CD4-positive, CD25-positive, alpha-beta regulatory T cell (primary cell): ENCODE results near the gene TTC21A. TPM values are rescaled to one million over a fixed set of nuclear protein-coding genes. Genes with fewer than 3 reads are reported as not detected.

Experiments used
- ATAC-seq, 2 donors: fragments of 150-1000 bp; cut with Tn5 transposase; one replicate each; pipeline ENCODE4 v1.10.0; 2021; ENCODE audit warnings: low read depth in 2 of 2, moderate number of reproducible peaks in 2 of 2, moderate library complexity in 1 of 2
- DNase-seq, 3 donors: peaks; one replicate each; pipeline versions ENCODE4 v3.0.0 to v3.0.0-alpha.2; 2012 to 2022; ENCODE audit warnings: mixed read lengths in 1 of 3
- H3K27ac ChIP-seq: one replicate; pipeline ENCODE4 v1.7.0; 2013; ENCODE audit warnings: mild to moderate bottlenecking, low read length; ENCODE audit not compliant: insufficient read depth, poor library complexity, severe bottlenecking
- H3K27me3 ChIP-seq: one replicate; pipeline ENCODE4 v1.7.0; 2013; ENCODE audit warnings: low read length; ENCODE audit not compliant: control insufficient read depth, insufficient read depth
- H3K36me3 ChIP-seq: one replicate; pipeline ENCODE4 v1.7.0; 2013; ENCODE audit warnings: mild to moderate bottlenecking, low read length, moderate library complexity; ENCODE audit not compliant: control insufficient read depth, insufficient read depth
- H3K4me1 ChIP-seq: 2 replicates; pipeline ENCODE4 v1.7.0; 2013; ENCODE audit warnings: mild to moderate bottlenecking, low read length; ENCODE audit not compliant: insufficient read depth, control insufficient read depth, poor library complexity, severe bottlenecking
- H3K4me3 ChIP-seq: one replicate; pipeline ENCODE4 v1.7.0; 2013; ENCODE audit warnings: low read depth, mild to moderate bottlenecking, low read length, moderate library complexity
- H3K9me3 ChIP-seq, 2 experiments: 1 replicate in 1 of 2; 2 replicates in 1 of 2; pipeline ENCODE4 v1.7.0; 2013; ENCODE audit warnings: low read length in 2 of 2, mild to moderate bottlenecking in 1 of 2, moderate library complexity in 1 of 2; ENCODE audit not compliant: control insufficient read depth in 2 of 2
- H3K27ac Mint-ChIP-seq, 3 donors: one replicate each; pipeline ENCODE4 v1.8.0; 2020 to 2022; ENCODE audit warnings: mild to moderate bottlenecking in 3 of 3, mixed read lengths in 3 of 3, moderate library complexity in 2 of 3
- H3K27me3 Mint-ChIP-seq: one replicate; pipeline ENCODE4 v1.8.0; 2022; ENCODE audit warnings: mild to moderate bottlenecking, mixed read lengths
- H3K36me3 Mint-ChIP-seq: one replicate; pipeline ENCODE4 v1.8.0; 2020; ENCODE audit warnings: mixed read lengths
- H3K4me1 Mint-ChIP-seq, 4 donors: one replicate each; pipeline ENCODE4 v1.8.0; 2020 to 2022; ENCODE audit warnings: mixed read lengths in 4 of 4, mild to moderate bottlenecking in 1 of 4
- H3K4me3 Mint-ChIP-seq, 4 donors: one replicate each; pipeline ENCODE4 v1.8.0; 2020 to 2022; ENCODE audit warnings: mild to moderate bottlenecking in 4 of 4, mixed read lengths in 4 of 4, moderate library complexity in 3 of 4
- H3K9me3 Mint-ChIP-seq, 7 donors: one replicate each; pipeline ENCODE4 v1.8.0; 2020 to 2022; ENCODE audit warnings: mixed read lengths in 7 of 7, mild to moderate bottlenecking in 3 of 7, moderate library complexity in 2 of 7
- polyA plus RNA-seq, 4 donors: library from polyadenylated mRNA; unstranded; fragments of 300-500 nt; fragmentation: Illumina TruSeq; gene quantifications; one replicate each; pipeline ENCODE4 v1.2.3, GENCODE V29; 2021
- total RNA-seq: library from RNA; stranded (reverse); gene quantifications from one replicate; pipeline ENCODE4 v1.2.3, GENCODE V29; 2022

Gene TTC21A
- total and polyA plus RNA-seq, 5 donors from 2014 or later: 0.41 to 4.1 (median 1.3) TPM

DNA sequence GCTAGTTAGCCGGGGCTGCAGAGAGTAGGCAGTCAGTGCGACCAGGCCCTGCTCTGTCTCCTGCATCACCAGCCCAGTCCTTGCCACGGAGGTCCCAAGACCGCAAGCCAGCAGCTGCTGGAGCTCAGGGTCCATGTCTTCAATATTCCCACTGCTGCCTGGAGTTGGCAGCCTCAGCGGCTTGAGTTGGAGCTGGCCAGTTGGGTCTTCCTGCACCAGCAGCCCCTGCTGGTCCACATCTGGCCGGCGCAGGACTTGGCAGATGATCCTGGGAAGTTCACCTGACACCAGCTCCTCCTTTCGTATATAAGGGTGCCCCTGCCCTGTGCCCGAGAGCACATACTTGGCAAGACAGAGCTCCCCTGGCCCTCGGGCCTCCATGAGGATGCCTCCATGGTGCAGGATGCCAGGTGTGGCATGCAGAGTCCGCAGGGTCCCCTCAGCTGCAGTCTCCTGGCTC, 79.2 kb downstream of the TTC21A start:
- Histone ChIP-seq H3K27me3 (no peaks in the 10 kb centered on the region), H3K4me3 (no peak overlapping the region), H3K36me3 (no peaks in the 10 kb centered on the region), H3K4me1 (no peaks in the 10 kb centered on the region), H3K9me3 (no peaks in the 10 kb centered on the region), H3K27ac (no peak overlapping the region)
- peak overlapping the region in 1 of 4 donors; percentile 21 for H3K4me3 Mint-ChIP-seq
- H3K27me3 Mint-ChIP-seq: no peaks in the 10 kb centered on the region
- H3K9me3 Mint-ChIP-seq: peaks cover 0 to 2% (median 0%) of the 10 kb centered on the region in 7 donors
- DNase-seq (no peak), ATAC-seq (no peak)
- H3K4me1 Mint-ChIP-seq: peaks cover 0 to 6% (median 3%) of the 10 kb centered on the region in 4 donors
- no peaks in the 10 kb centered on the region for H3K36me3 Mint-ChIP-seq
- H3K27ac Mint-ChIP-seq: no peak overlapping the region

- Histone ChIP-seq H3K9me3 (no peaks in the 10 kb centered on the region), H3K27me3 (no peaks in the 10 kb centered on the region), H3K36me3 (no peaks in the 10 kb centered on the region), H3K27ac (no peak overlapping the region), H3K4me3 (no peak overlapping the region), H3K4me1 (no peaks in the 10 kb centered on the region)
- no peaks in the 10 kb centered on the region for H3K27me3 Mint-ChIP-seq
- H3K4me1 Mint-ChIP-seq: peaks cover 0 to 6% (median 3%) of the 10 kb centered on the region in 4 donors
- H3K36me3 Mint-ChIP-seq: no peaks in the 10 kb centered on the region
- ATAC-seq (no peak), DNase-seq (no peak)
- peaks cover 0 to 2% (median 0%) of the 10 kb centered on the region in 7 donors for H3K9me3 Mint-ChIP-seq
- no peak overlapping the region for H3K4me3 Mint-ChIP-seq
- no peak overlapping the region for H3K27ac Mint-ChIP-seq
These were observed 80.1 kb downstream of the TTC21A start for GRCh38 chr3:39187372-39188155.

Other genes starting within 250 kb of the TTC21A start
- not detected for gene SCN11A, start 55.7 kb upstream of the TTC21A start, total RNA-seq
- gene SCN11A, start 55.7 kb upstream of the TTC21A start, polyA plus RNA-seq: under 1 TPM in 1 of 4 donors, not detected in 3; 0.13 TPM
- gene WDR48, start 55.7 kb upstream of the TTC21A start, total RNA-seq: 104 TPM
- gene WDR48, start 55.7 kb upstream of the TTC21A start, polyA plus RNA-seq: 10 to 100 TPM; 46.7 to 70.6 (median 49.9) TPM
- gene GORASP1, start 53 bp upstream of the TTC21A start, total RNA-seq: 34.0 TPM
- 10 to 100 TPM; 18.5 to 29.7 (median 20.5) TPM for gene GORASP1, start 53 bp upstream of the TTC21A start, polyA plus RNA-seq
- gene CSRNP1, start 45.9 kb downstream of the TTC21A start, total RNA-seq: 300 TPM
- 10 to 100 TPM; 12.5 to 24.1 (median 14.7) TPM for gene CSRNP1, start 45.9 kb downstream of the TTC21A start, polyA plus RNA-seq
- gene XIRP1, start 84.9 kb downstream of the TTC21A start, total RNA-seq: not detected
- gene XIRP1, start 84.9 kb downstream of the TTC21A start, polyA plus RNA-seq: not detected
- gene CX3CR1, start 172.4 kb downstream of the TTC21A start, total RNA-seq: 1.0 TPM
- 1 to 10 TPM; 1.1 to 2.2 (median 1.7) TPM for gene CX3CR1, start 172.4 kb downstream of the TTC21A start, polyA plus RNA-seq
- gene CCR8, start 222.0 kb downstream of the TTC21A start, total RNA-seq: 87.2 TPM
- gene CCR8, start 222.0 kb downstream of the TTC21A start, polyA plus RNA-seq: 10 to 100 TPM; 33.6 to 61.6 (median 52.1) TPM